Peyer's patch (tissue), 4 donors: ENCODE measurements around the gene RGN.

Experiments used
- POLR2A ChIP-seq, 2 donors: fragments of 450-650 bp; IDR thresholded peaks; one replicate each; pipeline ENCODE4 v1.5.1; 2017; ENCODE audit warnings: antibody characterized with exemption in 2 of 2, mild to moderate bottlenecking in 2 of 2, moderate library complexity in 2 of 2
- TF ChIP-seq, protein P1 (sequence below), 6 experiments: fragments of 450-650 bp in 4 of 6; fragments of 200-600 bp in 2 of 6; sonication (generic) in 1 of 6; IDR thresholded peaks; one replicate each; pipeline ENCODE4 v1.5.1; 2017 to 2019; ENCODE audit warnings: antibody characterized with exemption in 6 of 6, mild to moderate bottlenecking in 3 of 6, moderate library complexity in 1 of 6

DNA sequence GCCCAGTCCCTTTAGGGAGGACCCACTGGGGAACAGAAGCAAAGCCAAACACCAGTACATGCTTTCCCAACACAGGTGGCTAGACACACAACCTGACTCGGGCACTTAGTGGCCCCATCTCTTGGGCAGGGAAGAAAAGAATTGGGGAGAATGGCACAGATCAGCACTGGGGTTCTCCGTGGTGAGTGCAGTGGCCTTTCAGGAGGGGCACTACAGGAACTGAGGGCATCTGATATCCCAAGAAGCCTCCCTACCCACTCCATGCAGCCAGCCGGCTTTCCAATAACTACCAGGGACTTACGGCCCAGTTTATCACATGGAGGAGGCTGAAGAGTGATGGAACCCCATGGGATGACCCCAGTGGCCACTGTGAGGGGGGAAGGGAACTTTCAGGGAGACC is 23.0 kb downstream of the RGN start:
- TF ChIP-seq, protein P1, sequence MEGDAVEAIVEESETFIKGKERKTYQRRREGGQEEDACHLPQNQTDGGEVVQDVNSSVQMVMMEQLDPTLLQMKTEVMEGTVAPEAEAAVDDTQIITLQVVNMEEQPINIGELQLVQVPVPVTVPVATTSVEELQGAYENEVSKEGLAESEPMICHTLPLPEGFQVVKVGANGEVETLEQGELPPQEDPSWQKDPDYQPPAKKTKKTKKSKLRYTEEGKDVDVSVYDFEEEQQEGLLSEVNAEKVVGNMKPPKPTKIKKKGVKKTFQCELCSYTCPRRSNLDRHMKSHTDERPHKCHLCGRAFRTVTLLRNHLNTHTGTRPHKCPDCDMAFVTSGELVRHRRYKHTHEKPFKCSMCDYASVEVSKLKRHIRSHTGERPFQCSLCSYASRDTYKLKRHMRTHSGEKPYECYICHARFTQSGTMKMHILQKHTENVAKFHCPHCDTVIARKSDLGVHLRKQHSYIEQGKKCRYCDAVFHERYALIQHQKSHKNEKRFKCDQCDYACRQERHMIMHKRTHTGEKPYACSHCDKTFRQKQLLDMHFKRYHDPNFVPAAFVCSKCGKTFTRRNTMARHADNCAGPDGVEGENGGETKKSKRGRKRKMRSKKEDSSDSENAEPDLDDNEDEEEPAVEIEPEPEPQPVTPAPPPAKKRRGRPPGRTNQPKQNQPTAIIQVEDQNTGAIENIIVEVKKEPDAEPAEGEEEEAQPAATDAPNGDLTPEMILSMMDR (IDR thresholded peaks at IDR 0.05) = no peak
- no peak for TF ChIP-seq POLR2A (IDR thresholded peaks at IDR 0.05)
